HG02852 (cell line): ENCODE measurements around the gene ZNF827.
A peak's percentile ranks its signal among the peaks of the same experiment; 100 is the strongest.

Experiments used
- ATAC-seq: cut with Tn5 transposase; IDR thresholded peaks from one replicate; pipeline ENCODE4 v1.9.1; 2021; ENCODE audit warnings: mild to moderate bottlenecking, moderate library complexity; ENCODE audit not compliant: unreplicated experiment

Gene ZNF827

DNA sequence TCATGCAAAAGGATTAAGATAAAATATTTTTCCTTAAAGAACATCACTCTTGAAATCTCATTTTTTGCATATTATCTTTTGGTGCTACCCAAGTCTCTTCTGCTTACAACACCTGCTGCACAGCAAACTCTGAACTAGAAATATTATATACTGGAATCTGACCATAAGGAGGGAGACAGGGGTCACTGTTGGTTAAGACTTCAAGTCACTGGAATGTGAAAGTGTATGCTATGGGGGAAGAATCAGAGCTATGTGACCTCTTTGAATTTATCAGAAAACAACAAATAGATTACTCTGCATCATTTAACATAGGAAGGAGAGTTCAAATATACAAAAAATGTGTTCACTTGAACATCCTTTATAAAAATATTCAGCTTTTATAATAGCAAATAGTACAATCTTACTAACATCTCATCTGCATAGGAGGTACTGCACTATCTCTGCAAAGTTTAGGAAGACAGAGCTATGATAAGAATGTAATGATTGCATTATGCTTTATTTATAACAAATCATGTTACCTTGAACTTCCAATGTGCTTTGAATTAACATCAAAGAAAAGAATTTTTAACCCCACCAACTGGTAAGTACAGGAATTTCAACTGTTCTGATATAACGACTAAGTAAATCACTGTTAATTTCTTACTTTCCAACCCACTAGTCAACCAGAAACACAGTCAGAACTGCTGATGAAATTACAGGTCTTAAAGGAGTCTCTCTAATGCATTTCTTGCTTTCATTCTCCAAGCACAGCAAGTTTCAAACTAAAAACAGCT, 69.8 kb downstream of the ZNF827 start:
- ATAC-seq = peak; percentile 65

DNA sequence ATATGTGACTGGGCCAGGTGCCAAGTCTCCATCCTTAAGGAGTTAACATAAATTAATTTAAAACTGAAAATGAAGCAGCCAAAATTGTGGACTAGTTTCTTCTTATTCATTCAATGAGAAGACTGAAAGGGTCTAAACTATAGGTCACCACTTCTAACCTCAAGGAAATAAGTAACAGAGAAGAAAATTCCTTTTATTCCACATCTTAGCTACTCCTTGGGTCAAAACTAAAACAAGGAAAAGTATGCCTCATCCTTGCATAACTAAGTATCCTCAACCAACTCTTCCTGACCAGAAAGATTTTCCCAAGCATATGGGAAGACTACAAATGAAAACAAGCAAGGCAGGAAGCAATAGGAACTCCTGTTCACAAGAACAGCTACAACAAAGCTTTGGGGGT, 71.2 kb downstream of the ZNF827 start:
- no peak for ATAC-seq

DNA sequence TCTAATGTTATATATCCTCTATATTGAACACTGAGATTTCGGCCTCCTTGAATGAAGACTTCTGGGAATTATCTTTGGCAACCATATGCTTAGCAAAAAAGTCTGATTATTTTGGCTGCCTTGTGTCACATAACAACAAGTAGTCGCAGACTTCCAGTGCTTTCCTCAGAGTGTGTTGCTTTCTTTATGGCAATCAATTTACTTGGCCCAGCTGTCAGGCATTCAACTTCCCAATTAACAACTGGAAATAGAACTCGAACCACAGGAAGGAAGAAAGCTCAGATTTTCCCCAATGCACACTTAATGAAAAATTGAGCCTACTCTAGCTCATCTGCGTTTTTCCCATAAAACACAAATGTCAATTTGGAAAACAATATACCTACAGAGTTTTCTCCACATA, 71.6 kb downstream of the ZNF827 start:
- ATAC-seq = no peak

DNA sequence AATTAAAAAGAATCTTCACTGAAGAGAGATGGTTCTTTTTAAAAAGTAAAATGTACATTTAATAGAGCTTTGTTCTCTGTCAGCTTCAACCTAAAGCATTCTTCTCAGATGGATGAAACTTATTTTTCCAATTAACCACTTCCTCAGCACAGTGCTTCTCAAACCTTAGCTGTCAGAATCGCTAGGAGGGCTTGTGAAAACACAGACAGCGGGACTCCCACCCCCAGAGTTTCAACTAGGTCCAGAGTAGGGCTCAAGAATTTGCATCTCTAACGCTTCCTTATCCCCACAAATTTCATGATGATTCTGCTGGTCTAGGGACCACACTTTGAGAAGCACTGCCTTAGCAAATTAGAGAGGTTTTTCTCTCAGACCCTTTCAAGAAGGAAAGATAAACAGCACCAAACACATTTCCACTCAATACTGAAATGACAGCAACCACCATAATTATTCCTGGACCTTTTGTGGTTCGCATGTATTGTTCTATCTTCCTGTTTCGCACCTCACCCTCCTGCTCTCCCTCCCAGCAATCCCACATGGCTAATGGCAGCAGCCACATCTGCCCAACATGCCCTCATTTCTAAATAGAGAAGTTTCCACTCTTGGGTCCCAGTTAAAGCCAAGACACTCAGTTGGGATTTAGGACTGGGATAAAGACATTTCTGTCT, 73.2 kb downstream of the ZNF827 start:
- peak; percentile 55 for ATAC-seq

DNA sequence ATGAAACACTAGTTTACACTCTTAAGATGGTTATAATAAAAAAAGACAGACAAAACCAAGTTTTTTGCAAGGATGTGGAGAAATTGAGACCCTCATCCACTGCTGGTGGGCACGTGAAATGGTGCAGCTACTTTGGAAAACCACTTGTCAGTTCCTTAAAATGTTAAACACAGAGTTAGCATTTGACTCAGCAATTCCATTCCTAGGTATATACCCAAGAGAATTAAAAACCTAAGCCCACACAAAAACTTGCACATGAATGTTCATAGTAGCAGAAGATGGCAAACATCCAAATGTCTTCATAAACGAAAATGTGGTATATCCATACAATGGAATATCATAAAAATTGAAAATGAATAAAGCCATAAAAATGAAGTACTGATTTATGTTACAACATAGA, 75.4 kb downstream of the ZNF827 start:
- no peak for ATAC-seq

DNA sequence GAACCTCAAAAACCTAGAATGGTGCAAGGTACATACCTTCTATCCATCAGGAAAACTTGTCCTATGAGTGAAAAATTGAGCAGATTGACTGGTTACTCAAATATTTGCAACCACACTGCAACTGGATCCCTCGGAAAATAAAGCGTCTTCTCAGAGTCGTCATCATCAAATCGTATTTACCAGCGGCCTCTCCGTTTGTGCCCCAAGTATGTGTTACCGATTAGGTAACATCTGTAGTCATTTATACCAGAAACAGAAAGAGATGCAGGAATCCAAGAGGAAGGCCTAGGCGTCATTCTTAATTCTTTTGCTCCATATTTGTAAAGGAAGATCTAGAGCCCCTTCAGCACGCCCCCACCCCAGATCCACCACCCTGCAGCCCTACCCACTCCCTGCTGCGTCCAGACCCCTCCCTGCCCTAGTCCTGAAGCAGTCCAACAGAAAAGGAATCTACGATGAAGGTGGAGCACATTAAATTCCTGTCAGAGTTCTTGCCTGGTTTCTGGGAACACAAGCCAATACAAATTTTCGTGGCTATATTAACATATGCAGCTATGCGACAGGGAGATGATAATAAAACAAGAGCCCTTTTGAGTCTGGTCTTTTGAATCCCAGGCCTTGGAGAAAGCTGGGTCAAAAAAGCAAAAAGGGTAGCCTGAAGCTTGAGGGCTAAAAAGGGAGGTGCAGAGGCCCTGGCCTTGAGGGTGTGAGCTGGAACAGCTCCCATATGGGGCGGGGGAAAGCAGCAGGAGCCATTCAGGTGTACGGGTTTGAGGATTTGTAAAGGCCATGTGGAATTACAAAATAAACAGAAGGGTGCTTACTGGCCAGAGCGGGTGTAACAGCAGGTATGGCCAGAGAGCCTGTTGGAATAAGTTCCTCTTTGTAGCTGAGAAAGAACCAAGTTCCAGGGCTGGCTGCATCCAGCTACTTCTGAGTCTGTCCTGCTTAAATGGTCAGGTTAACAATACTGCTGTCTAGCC, 77.0 kb downstream of the ZNF827 start:
- ATAC-seq = no peak

DNA sequence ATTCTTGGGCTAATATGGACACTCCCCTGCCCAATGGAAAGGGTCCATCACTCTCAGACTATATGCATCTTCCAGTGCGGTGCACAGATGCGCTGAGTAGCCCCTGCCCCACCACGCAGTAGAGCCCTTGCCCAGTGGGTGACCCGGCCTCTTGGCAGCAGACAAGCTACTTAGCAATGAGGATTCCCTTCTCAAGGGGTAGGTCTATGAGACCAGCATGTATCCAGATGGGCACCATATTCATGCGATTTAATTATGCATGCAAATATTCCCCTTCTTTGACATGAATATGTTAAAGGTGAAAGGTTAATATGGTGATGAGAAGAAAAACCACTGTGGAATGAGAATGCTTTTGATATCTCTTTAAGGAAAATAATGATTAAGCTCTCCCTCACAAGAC, 77.7 kb downstream of the ZNF827 start:
- no peak for ATAC-seq

DNA sequence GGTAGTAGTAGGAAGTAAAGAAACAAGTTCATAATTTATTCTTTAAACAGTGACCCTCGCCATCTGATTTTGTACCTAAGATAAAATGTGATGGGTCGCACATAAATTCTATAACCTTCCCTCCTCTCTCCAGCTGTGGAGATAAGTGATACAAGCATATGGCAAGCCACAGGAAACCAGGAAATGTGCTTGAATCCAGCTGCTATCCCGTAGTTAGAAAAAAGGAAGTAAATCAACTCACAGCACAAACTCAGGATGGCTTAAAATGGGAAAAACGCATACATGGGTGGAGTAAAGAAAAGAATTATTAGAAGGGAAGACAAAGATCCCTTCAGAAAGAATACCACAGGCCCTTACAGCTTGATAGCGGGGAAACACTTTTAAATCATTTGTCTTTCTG, 78.2 kb downstream of the ZNF827 start:
- ATAC-seq = no peak

DNA sequence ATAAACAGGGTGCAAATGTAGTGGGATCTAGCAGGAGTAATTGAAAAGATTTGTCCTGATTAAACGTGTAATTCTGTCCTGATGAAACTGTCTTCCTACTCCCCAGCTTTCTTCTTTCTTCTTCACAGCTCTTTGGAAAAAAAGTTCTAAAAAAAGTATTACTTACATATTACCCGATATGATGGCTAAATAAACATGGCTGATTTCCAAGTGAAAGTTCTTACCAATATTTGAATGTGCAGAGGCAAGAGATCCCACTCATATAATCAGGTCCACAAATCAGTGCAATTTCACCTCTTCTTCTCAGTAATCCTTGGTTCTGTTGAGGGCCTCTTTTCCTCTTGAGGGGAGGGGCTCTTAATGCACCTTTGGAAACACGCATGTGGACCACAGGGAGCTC, 78.7 kb downstream of the ZNF827 start:
- no peak for ATAC-seq

DNA sequence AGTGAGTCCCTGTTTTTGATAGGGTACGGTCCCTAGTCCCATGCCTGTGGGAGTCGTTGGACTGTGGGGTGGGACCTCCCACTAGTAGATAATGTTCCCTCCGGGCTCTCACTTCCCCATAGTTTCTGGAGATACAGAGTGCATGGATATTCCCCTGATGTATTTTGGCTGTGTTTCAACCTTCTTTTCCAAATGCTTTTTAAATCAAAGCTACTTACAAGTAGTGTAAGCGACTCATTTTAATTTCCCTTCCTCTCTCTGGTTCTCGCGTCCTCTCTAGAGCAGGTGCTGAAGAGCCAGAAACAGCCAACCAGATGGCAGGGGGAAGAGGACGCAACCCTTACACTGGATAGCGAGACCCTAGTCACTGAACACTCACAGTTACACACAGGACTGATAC, 79.2 kb downstream of the ZNF827 start:
- no peak for ATAC-seq

DNA sequence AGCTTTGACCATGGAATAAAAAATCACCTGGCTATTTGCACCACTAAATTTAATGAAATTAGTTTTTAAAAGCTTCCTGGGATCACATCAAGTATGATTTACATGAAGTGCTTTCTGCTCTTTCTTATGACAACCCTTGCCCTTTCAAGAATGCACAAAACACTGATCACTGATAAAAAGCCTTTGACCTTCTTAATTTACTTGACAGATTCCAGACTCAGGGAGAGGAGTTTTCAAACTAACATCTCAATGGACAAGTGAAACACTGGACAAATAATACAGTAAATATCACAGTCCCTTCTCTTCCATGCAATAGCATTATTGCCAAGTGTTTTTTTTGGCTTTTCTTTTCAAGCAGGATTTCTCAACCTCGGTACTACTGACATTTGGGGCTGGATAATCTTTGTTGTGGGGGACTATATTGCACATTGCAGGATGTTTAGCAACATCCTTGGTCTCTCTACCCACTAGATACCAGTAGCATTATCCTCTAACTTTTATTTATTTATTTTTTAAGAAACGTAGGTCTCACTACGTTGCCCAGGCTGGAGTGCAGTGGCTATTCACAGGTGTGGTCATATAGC, 86.3 kb downstream of the ZNF827 start:
- ATAC-seq = no peak

DNA sequence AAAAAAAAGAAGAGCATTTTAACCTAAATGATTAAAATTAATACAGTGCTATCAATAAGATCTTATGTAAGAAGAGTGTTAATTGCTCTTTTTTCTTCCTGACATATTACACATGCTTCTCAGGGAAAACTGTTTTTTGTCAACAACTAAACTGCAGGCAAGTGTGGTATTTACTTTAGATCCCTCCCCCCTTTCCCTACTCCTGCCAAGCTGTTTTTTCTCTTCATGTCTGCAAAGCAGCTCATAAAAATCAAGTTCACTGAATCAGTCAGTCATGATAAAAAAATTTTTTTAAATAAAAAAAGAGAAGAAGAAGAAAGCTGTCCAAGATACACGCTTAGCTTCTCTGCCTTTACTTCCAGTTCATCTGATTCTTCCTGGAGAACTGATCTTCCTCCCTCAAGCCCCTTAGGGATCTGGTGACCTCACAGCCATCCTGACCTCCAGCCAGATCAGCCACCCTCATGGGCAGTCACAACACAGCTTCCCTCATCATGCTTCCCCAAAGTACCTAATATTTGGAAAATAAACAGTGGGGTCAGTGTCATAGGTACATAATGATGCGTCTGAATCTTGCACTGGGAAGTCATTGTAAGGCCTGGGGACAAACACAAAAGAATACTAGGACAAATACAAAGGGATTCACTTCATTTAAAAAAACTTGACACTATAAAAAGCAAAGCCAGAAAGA, 87.0 kb downstream of the ZNF827 start:
- ATAC-seq = no peak

DNA sequence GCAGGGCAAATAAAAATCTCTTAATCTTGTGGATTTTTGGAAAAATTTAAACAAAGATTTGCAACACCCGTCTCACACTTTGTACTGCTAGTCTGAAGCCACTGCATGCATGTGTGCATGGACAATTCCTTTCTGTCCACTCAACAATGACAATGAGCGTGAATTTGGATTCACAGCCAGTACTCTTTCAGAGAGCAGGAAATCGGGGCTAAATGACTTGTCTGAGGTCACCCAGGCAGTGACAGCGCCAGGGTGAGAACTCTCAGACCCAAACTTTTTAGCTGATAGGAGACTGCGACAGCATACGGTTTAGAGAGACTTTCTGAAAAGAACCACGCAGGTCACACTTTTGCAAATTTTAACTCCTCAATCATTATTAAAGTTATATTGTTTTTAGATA, 90.9 kb downstream of the ZNF827 start:
- no peak for ATAC-seq

DNA sequence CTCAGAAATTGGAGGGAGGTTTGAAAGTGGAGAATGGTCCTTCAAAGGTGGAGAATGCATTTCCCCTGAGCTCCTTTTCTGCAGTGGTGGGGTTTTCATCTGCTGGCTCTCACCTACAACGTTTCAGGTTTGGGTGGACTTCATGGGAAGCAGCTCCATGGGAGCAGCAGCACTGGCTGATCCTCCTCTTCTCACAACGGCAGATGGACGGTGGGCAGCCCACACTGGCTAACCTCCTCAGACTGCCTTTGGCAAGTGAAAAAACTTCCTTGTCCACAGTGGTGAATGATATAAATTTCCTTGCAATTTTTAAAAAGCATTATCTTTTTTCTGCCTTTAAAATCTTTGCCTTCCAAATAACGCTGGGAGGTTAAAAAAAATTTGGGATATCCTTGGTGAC, 93.5 kb downstream of the ZNF827 start:
- no peak for ATAC-seq

DNA sequence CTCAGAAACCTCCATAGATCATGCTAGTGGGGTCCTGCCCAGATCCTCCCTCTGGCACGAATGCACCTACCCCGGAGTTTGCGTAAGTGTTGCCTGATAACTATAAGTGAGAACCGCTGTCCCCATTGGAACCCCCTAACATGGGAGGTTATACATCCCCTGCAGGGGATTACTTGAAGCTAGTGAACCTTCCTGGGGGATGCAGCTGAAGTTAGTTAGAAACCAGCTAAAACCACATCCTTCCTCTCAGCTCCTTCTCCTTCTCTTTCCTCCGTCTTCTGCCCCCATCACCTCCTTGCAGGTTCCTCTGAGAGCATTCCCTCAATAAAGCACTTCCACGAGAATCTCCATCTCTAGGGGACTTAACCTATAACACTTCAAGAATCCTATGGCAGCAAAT, 95.0 kb downstream of the ZNF827 start:
- ATAC-seq = no peak

DNA sequence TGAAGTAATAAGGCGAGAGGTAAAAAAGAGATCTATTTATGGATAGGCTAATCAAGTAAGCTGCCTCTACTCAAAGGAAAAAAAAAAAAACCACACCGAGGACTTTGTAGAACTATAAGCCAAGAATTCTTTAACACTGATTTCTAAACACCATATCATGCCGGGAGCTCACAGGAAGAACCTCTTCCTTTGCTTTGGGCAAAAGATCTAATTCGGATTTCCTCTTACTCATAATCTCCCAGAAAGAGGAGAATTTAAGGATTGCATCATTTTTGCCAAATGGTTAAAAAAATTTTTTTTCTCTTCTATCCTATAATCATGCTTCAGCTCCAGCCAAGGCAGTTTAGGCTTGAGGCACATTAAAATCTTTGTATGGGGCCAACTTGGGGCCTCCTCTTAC, 95.5 kb downstream of the ZNF827 start:
- no peak for ATAC-seq

DNA sequence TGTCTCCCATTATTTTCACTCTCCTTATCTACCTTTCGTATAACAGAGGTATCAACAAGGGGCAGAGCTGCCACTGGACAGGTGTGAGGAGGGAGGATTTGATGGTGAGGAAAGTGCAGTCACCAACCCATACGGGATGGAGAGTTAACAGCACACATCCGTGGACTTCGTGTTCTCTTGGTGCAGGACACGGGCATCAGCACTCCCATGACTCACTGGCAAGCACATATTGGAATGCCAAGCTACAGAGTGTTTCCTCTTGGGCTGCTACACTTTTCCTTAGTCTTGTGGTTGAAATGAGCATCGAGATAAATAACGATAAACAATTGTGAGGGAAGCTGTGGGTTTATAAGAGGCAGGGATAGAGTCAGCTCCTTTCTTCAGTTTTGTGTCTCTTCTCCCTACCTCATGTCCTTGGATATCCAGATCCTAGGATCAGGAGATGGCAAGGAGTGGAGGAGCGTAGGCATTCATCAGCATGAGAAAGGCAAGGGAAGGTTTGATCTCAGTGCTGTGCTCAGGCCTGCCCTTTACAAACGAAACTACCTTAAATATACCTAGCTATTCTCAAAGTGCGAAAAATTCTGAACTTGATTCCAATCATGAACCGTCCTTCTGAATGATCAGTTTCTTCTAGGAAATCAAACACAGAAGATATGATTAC, 96.3 kb downstream of the ZNF827 start:
- no peak for ATAC-seq

DNA sequence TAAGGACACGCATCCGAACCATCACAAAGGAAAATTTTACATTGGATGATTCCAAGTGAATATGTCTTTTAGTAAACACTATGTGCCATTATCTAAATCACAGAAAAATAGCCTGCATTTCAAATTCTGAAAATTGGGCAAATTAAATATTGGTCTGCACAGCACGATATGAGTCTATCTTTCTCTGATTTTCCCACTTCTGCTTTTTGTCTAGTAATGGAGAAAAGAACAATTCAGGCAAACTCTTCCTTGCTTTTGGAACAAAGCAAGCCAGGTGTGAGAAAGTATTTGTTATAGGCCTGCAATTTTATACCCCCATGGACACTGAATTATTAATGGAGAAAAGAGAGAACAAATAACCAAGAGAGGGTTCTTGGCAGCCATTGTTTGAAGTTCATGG, 97.8 kb downstream of the ZNF827 start:
- ATAC-seq = no peak

DNA sequence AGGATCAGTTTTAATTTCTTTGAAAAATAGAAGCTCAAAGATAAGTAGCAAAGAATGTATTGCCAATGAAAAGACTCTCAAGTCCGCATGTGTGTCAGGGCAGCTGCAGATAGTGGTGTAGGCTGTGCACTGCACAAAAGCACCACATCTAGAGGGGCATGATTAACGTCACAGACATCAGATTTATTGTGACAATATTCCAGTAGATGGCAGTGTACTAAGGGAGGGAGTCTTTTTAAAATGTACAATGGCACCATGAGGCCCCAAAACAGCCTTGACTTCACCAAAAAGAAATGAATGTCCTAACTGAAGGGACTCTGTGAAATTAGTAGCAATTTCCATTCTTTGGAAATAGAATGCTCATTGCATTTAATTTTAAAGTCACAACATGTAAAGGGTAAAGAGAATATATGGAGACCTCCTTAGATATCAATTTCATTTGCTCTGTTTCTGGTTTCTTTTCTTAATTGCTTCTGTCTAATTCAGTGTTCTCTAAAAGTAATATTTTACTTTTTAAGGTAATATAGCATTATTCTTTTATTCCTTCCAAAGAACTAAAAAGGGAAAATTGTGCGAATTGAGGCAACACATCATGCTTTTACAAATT, 98.4 kb downstream of the ZNF827 start:
- peak; percentile 87 for ATAC-seq

DNA sequence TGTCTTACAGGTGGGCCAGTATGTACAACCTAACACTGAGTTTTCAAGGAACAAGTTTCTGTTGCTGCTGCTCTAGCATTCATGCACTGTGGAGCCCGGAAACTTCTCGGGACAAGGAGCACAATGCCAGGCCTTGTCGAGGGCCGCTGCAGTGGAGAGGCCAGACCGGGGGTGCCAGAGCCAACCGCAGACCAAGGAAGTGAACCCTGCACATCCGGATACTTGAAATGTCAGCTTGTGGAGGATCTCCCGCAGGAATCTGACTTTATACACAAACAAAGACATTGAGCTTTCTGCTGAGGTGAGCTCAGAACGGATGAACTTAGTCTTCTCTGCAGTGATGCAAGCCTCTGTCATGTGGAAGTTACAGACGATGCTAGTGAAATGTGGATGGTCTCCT, 99.5 kb downstream of the ZNF827 start:
- no peak for ATAC-seq
